Muscle of back (tissue), 11 donors: ENCODE data around the gene C1QTNF4. TPM values are rescaled to one million over a fixed set of nuclear protein-coding genes. Genes with fewer than 3 reads are reported as not detected.

Experiments
- DNase-seq, 3 donors: peaks; one replicate each; pipeline versions ENCODE4 v3.0.0 to v3.0.0-alpha.2; 2013
- polyA plus RNA-seq, 10 donors: library from polyadenylated mRNA; unstranded; fragments of 120-200 nt; gene quantifications; one replicate each; pipeline ENCODE4 v1.2.1, GENCODE V29; 2013; ENCODE audit not compliant: insufficient read length in 10 of 10

Gene C1QTNF4
- polyA plus RNA-seq, 10 donors, result 4.3 to 13.2 (median 7.7) TPM

DNA sequence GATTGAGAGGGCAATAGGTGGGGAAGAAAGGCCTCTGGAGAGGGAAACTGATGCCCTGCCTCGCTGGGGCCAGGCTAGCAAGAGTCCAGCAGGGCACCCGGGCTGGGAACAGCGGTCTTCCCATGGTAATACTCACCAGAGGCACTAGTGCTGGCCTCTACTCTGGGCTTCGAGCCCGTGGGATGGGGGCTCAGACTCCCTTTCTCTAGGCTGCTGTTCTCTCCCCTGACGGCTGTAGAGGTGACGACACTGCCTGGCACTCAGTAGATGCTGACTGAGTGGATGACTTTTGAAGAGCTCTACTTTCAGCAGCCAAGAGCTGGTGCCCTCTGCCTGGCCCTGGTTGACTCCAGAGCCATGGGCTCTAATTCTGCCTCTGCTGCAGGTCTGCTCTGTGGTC lies 818 bp upstream of the C1QTNF4 start:
- no peak for DNase-seq

DNA sequence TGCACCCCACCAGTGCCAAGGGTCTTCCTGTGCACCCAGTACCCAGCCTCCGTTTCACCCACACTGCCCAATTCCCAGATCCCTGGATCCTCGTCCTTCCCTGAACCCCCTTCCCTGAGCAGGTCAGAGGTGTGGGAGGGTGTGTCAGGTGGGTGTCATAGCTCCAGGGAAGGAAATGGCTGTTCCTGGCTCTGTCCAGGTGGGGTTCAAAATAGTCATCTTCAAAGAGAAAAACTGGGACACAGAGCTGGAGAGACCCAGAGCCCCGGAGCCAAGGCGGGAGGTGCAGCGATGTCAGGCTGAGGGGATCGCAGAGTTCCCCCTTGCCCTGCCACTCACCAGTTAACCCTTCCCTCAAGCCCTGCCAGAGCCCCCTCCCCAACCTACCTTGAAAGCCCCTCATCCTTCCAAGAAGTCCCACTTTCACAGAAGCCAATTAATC lies 698 bp downstream of the C1QTNF4 start:
- DNase-seq, result no peak

DNA sequence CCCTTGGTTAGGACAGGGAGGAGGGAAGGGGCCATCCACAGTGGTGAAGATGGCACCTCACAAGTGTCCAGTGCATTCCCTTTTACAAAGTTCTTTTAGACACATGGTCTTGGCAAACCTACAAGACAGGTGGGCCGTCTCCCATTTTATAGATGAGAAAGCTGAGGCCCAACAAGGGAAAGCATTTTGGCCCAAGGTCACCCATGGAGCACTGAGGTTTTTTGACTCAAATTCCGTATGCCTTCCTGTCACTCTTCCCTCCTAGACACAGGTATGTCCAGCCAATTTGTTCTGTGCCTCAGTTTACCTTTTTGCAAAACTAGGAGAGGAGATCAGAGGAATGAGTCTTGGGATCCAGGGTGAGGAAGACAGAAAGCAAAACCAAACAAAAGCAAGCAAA lies 1.2 kb downstream of the C1QTNF4 start:
- DNase-seq, result no peak

DNA sequence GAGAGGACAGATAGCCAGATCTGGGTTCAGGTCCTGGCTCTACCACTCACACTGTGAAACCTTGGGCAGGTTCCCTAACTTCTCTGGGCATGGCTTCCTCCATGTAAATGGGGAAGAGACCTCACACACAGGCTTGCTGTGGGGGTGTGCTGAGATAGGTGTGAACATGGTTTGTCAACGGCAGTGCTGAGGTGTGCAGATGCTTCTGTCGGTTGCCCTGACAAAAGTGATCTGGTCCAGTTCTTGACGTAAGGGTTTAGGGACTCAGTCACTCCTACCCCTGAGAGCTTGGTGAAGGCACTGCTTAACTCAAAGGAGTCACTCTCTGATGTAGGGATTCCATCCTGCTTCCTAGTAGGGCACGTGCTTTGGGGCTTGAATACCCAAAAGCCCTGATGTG lies 2.0 kb downstream of the C1QTNF4 start:
- DNase-seq, result no peak

DNA sequence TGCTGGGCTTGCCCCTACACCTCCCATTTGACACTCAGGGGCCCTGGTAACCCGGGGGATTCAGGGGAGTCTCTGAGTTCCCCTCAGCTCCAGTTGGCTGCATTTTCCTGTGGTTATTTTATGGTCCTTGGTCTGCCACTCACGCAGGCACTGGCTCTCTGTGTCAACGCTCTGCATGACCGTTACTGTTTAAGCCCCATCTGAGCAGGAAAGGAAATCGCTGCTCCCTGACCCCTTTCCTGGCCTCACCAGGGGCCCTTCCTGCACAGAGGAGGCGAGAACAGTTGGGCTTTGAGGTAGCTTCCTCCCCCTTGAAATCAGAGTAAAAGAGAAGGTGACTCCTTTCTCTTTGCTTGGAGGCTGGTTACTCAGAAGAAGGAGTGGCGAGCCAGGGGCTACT lies 2.4 kb downstream of the C1QTNF4 start:
- DNase-seq, result peak in 1 of 3 donors; percentile 36

DNA sequence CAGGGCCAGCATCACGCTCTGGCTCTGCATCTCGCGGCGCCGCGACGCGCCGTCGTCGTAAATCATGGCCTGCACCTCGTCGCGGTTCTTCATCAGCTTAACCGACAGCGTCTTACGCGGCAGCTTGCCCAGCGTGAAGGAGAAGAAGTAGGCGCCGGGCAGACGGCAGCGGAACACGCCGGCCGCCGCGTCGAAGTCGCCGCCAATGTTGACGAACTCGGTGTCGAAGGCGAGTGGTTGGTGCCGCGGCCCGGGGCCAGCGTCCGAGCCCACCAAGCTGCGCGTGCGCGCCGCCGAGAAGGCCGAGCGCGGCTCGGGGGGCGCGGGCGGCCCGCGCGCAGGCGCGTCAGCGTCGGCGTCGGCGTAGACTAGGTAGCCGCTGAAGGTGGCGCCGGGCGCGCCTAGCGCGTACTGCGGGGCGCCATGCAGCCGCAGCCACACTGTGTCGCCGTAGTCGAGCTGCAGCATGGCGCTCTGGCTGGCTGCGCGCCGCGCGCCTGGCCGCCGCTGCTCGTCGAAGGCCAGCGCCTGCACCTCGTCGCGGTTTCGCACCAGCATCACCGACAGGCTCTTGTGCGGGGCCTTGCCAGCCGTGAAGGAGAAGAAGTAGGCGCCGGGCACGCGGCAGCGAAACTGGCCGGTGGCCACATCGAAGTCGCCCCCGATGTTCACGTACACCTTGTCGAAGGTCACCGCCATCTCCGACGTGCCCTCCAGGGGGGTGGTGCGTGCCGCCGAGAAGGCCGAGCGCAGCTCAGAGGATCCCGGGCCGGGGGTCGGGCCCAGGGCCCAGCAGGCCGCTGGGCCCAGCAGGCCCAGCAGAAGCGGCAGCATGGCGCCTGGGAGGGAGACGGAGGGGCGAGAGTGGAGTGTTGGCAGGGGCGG lies 4.0 kb downstream of the C1QTNF4 start:
- DNase-seq, result peak; percentile 66 to 94 (median 82)

DNA sequence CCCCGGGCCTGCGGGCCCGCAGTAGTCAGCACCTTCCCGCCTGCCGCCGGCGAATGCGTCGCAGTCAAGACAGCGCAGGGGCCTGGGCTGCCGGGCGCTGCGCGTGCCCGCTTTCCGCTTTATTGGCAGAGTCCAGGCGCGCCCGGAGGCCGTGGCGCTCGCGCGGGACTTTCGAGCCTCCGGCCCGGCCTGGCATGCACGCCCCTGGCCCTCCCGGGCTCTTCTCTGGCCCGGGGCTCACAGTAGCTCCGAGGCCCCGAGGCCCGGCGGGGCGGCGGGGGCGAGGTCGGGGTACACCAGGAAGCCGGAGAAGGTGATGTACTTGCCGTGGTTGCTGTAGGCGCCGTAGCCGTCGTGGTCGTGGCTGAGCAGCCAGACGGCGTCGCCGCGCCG lies 4.6 kb downstream of the C1QTNF4 start:
- DNase-seq, result no peak

DNA sequence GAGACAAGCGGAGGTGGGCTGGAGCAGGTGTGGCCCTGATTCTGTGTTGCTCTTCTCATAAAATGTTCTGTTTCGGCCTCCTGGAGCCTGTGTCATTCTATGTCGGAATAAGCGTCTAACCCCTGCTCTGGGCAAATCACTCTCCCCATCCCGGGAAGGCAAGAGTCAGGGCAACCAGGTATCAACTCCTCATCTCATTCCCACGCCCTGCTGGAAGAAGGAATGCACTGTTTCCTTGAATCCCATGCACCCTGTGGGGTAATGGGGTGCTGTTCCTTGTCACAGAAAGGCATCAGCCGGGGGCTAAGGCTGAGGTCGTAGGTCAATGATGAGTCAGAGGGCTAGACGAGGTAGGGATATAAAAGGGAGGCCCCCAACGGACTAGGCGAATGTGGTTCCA lies 5.1 kb downstream of the C1QTNF4 start:
- DNase-seq, result no peak

DNA sequence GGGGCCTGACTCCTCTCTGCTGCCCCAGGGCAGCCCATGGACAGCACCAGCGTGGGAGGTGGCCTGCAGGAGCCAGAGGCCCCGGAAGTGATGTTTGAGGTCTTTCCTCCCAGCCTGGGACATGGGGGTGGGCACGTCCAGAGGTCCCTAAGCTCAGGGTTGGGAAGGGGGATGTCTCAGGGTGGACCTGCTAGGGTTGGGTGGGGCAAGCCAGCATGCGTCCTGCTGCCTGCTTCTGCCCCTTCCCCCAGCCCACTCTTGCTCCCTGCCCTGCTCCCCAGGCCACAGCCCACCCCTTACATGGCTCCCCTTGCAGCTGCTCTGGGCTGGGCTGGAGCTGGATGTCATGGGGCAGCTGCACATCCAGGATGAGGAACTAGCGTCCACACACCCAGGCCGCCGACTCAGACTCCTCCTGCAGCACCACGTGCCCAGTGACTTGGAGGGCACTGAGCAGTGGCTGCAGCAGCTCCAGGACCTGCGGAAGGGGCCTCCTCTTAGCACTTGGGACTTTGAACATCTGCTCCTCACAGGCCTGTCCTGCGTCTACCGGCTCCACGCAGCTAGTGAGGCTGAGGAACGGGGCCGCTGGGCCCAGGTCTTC lies 6.4 kb downstream of the C1QTNF4 start:
- DNase-seq, result peak in 2 of 3 donors; percentile 54 to 74

DNA sequence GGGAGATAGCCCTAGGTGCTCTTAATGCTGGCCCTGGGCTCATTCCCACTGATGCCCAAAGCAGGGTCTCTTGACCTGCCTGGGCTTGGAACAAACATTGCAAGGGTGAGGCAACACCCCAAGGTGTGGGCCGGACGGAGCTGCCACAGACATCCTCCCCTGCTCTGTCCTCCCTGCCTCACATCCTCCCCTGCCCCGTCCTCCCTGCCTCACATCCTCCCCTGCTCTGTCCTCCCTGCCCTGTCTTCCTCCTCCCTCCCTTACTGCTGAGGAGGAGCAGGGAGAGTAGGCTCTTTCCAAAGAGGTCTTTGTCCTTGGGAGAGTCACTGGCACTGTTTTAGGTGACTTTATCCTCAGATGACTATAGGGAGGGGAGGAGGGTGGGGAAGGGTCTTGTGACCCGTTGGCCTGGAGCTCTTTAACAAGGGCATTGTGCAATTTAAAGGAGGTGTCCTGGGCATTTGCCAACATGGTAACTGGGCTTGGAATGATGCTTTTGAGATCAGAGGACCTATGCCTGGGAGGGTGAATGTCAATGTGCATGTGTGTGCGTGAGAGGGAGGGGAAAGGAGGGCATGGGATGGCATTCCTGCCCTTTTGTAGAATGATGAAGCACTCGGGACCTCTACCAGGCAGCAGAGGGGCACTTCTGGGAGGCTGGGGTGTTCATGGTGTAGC lies 7.0 kb downstream of the C1QTNF4 start:
- DNase-seq, result no peak

DNA sequence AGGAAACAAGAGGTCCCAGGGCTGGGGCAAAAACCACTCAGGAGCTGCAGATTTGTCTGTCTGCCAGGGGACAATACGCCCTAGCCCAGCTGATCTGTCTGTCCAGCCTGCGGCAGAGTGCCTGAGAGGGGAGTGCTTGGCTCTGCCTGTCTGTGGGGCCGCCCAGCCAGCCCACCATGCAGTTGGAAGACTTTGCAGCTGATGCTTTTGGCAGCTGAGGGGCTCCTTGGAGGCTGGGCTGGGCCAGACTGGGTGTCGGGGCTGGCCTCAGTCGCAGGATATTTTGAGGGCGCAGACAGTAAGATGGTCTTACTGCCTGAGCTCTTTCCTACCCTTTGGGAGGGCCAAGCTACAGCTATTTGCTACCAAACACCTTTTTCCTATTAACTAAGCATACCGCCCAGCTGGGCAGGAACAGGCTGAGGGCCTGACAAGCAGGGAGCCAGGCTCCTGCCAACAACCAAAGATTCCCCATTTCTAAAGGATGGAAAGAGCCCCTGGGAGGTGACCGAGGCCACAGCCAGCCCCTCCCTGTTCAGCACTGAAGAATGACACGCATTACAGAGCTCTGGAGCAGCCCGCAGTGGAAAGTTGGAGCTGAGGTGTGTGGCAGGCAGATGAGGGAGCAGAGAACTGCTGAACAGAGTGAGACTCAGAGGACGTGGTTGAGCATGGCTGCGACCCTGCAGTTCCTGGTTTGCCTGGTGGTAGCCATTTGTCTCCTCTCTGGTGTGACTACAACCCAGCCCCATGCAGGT lies 7.9 kb downstream of the C1QTNF4 start, which contains the start of gene FAM180B:
Gene FAM180B, plus strand, starts transcription at position 581 of the 758 bp plus-strand sequence. Its CDS starts 91 bp downstream, at position 672.
- DNase-seq, result peak in 2 of 3 donors; percentile 72 to 80

DNA sequence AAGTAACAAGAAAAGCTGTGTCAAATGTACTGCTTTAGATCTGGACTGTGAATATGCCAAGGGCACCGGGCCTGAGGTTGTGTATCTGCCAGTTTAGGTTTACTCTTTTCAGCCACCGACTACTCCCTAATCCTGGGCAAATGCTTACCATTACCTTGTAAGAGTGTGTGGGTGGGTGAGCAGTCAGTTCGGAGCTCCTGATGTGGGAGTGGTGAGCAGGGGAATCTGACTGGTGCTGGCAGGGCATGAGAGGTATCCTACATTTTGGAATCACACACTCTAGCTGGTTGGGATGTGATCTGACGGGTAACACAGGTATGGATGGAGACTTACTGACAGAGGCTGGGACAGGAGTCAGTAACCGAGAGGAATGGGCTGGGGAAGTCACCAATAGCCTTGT lies 10.4 kb downstream of the C1QTNF4 start:
- DNase-seq, result no peak

DNA sequence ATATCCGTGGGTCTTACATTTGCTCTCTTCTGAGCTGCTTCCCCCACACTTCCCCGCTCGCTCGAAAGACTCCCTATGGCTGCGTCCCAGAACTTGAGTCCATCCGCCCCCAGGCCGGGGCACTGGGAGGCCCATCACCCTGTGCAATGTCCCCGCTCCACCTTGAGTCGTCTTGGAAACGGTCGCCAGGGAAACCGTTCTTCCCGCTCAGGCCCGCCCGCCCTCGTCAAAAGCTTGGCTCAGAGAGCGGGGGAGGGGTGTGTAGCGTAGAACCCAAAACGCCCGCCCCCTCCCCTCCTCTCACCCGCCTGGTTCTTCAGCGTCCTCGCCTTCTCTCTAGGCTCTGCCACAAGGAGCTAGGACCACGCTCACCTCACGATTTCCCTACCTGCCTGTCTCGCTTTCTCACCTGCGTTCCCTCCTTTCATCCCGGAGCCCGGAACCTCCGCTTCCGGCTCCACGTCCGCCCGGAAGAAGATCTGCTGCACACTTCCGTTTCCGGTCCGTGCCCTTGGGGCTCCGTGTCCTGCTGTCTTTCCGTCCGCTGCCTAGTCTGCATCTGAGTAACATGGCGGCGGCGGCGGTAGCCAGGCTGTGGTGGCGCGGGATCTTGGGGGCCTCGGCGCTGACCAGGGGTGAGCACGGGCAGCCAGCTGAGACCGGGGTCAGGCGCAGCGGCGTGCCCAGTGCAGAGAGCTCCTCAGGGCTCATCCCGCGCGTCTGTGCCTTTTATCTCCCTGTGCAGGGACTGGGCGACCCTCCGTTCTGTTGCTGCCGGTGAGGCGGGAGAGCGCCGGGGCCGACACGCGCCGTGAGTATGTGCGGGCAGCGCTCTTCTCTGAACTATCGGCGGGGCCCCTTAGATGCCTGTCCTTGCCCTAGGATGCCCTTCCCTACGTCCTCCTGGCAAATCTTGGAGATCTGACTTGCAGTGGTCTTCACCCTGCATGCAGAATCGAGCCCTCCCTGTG lies 15.4 kb downstream of the C1QTNF4 start, which contains the start of the genes KBTBD4 and NDUFS3:
Gene KBTBD4, minus strand, starts transcription at position 447 of the 971 bp plus-strand sequence. Its CDS starts 19 bp downstream, at position 428.
Gene NDUFS3, plus strand, starts transcription at position 551 of the 971 bp plus-strand sequence. Its CDS starts 18 bp downstream, at position 569.
- DNase-seq, result peak; percentile 89 to 97 (median 95)

DNA sequence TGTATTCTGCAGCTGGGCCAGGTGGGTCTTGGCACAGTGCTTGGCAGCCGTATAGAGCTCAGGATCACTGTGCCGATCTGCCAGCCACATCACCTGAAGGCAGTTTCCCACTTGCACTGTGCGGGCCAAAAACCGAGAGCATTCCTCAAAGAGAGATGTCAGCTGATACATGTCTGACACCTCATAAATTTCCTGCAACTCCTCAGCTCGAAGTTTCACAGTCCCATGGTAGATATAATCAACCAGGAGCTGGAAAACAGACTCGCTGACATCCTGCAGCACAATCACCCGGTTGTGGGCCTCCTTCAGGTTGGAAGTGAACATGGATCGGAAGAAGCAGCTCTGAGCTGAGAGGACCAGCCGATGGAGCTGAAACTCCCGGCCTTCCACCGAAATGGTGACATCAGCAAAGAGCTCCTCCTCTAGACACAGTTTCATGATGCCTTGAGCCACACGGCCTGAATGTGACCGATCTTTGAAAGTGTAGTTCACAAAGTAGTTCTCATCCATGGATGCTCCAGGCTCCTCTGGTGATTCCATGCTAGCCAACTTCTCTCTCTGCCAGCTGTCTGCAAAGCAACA lies 16.7 kb downstream of the C1QTNF4 start:
- no peak for DNase-seq

DNA sequence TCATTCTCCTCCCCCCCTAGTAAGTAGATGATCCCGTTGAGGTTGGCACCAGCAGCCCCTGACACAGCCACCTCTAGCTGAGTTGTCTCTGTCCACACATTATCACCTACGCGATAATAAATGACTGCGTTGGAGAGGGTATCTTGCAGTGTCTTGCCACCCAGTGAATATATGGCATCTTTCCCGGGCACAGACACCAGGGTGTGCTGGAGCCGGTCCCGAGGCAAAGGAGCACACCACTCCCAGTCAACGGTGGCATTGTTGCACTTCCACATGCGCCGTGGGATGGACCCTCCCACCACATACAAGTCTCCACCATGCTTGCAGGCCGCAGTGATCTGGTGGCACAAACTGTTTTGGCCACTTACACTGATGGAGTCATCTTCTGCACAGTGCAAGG lies 20.9 kb downstream of the C1QTNF4 start:
- no peak for DNase-seq

DNA sequence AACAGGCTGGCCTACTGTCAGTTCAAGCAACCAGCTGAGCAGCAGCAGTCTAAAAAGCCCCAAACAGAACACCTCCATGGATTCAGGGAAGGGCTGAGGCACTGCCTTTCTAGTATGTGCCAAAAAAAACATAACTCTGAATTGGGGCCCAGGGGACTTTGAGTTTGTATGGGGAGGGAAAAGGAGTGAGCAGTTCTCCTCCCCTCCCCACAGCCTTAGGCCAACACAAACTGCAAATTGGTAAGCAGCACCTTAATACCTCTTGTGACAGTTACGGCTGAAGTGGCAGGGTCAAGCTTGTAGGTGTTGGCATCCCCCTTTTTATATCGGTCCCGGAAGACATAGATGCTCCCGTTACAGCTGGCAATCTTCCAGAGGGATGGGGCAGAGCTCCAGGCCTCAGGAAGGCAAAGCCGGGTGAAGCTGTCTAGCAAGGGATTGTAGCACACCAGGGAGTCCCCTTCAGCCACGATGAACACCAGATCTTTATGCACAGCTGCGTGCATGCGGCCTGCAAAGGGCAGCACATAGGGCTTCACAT lies 21.4 kb downstream of the C1QTNF4 start:
- no peak for DNase-seq

DNA sequence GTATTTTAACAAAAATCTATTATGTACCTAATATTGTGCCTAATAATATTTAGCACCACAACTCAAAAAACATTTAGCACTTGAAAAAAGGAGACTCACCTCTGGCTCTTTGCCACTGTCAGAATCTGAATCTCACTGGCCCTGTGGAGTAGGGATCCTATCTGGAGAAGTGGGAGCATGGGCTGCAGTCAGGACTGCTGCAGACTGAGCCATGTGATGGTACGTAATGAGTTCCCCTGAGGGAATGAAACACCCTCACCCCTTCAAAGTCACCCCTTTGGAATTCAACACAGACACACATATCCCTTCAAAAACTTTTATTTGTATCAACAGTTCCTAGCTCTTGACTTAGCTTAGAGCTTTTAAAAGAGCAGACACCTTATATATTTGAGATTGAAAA lies 22.3 kb downstream of the C1QTNF4 start:
- DNase-seq, result no peak

DNA sequence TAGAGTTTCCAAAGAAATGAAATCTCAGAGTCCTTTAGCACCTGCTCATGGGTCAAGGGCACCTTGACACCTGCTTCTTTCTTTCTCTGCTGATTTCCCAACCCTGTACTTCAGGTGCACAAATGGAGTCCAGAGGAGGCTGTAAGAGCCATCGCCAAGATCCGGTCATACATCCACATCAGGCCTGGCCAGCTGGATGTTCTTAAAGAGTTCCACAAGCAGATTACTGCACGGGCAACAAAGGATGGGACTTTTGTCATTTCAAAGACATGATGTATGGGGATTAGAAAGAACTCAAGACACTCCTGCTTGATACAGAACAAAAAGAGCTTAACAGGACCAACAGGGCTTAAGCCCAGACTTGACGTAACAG lies 22.9 kb downstream of the C1QTNF4 start:
- DNase-seq, result no peak

DNA sequence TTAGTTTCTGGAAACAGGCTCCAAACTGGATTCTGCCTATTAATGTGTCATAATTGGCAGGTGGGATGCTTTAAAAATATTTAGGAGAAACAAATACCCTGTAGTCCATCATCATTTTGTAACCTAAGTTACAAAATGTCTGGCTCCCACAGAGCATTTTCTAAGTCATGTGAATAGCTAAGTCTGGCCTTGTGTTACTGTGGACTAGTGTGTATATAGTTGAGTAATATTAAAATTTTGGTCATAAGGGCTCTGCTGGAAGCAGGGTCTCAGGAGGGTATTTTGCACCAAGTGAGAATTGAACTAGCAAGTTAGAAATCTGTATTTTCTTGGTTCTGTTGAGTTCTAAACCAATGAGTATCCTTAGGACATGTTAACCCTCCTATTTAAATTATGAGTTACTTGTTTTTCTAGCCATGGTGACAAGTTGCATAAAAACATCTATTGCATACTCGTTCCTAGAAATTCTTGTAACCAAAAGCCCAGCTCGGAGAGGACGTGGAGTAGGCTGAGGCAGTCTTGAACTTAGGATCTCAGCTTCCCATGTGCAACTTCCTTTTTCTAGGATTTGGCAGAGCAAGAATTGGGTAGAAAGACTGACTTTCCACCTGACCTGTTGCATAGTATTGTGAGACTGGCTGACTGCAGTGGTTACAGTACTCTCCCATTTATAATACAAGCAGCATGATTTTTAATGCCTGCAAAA lies 23.4 kb downstream of the C1QTNF4 start:
- DNase-seq, result no peak
